ENCODE data around the gene SAMD4A. TPM values are rescaled to one million over a fixed set of nuclear protein-coding genes. Genes with fewer than 3 reads are reported as not detected.

Gene SAMD4A
- total and polyA plus RNA-seq, 2 donors (not counting 1 experiment from before 2014, with no cell fraction given), result 9.3 to 39.8 TPM

- Histone ChIP-seq H3K9ac (ENCODE audit: insufficient read depth, low read length) (no peak overlapping the region), H3K4me3 (replicated peaks in 1 of 4; ENCODE audit: control extremely low read depth in 1 of 4, insufficient read depth in 1 of 4, low read depth in 3 of 4, low read length in 4 of 4) (peak overlapping the region in 2 of 4 experiments; percentile 5 to 31), H3K27me3 (ENCODE audit: control insufficient read depth, insufficient read depth, low read length) (no peaks in the 10 kb centered on the region), H4K20me1 (ENCODE audit: control insufficient read depth, extremely low read depth, insufficient read depth, low read length) (no peaks in the 10 kb centered on the region), H3K79me2 (ENCODE audit: control insufficient read depth, insufficient read depth, low read length) (peaks cover 72% of the 10 kb centered on the region), H3K27ac (ENCODE audit: insufficient read depth, low read length) (peak overlapping the region; percentile 96), H3K9me3 (ENCODE audit: control insufficient read depth, insufficient read depth, low read depth, low read length) (no peaks in the 10 kb centered on the region), H2AFZ (ENCODE audit: low read length) (no peak overlapping the region), H3K4me2 (ENCODE audit: extremely low read depth, insufficient read depth, low read length) (peak overlapping the region; percentile 53), H3K4me1 (ENCODE audit: control insufficient read depth, extremely low read depth, insufficient read depth, low read length) (peaks cover 38% of the 10 kb centered on the region), H3K36me3 (ENCODE audit: control insufficient read depth, insufficient read depth, low read length) (no peaks in the 10 kb centered on the region)
- DNase-seq (ENCODE audit: low read depth in 2 of 2), result peak in 1 of 2 donors; percentile 44
- TF ChIP-seq EZH2 (IDR thresholded peaks at IDR 0.05; ENCODE audit: low read length, missing control alignments), result no peak
- TF ChIP-seq CTCF (conservative IDR thresholded peaks at IDR 0.05 in 1 of 2, IDR thresholded peaks at IDR 0.05 in 1 of 2; ENCODE audit: low read depth in 1 of 2, low read length in 2 of 2), result no peak
Observed at GRCh38 chr14:54651649-54652048, 84.7 kb downstream of the SAMD4A start.

GRCh38 chr14:54652188-54652587 lies 85.3 kb downstream of the SAMD4A start:
- peak overlapping the region; percentile 96 for H3K27ac ChIP-seq (ENCODE audit: insufficient read depth, low read length)
- no peaks in the 10 kb centered on the region for H4K20me1 ChIP-seq (ENCODE audit: control insufficient read depth, extremely low read depth, insufficient read depth, low read length)
- peaks cover 74% of the 10 kb centered on the region for H3K79me2 ChIP-seq (ENCODE audit: control insufficient read depth, insufficient read depth, low read length)
- no peaks in the 10 kb centered on the region for H3K27me3 ChIP-seq (ENCODE audit: control insufficient read depth, insufficient read depth, low read length)
- no peak overlapping the region for H2AFZ ChIP-seq (ENCODE audit: low read length)
- no peaks in the 10 kb centered on the region for H3K36me3 ChIP-seq (ENCODE audit: control insufficient read depth, insufficient read depth, low read length)
- H3K4me1 ChIP-seq (ENCODE audit: control insufficient read depth, extremely low read depth, insufficient read depth, low read length), result peaks cover 38% of the 10 kb centered on the region
- H3K4me2 ChIP-seq (ENCODE audit: extremely low read depth, insufficient read depth, low read length), result peak overlapping the region; percentile 93
- H3K9ac ChIP-seq (ENCODE audit: insufficient read depth, low read length), result no peak overlapping the region
- no peak for TF ChIP-seq EZH2 (IDR thresholded peaks at IDR 0.05; ENCODE audit: low read length, missing control alignments)
- TF ChIP-seq CTCF (conservative IDR thresholded peaks at IDR 0.05 in 1 of 2, IDR thresholded peaks at IDR 0.05 in 1 of 2; ENCODE audit: low read depth in 1 of 2, low read length in 2 of 2), result no peak
- DNase-seq (ENCODE audit: low read depth in 2 of 2), result peak; percentile 99 to 100
- H3K4me3 ChIP-seq (replicated peaks in 1 of 4; ENCODE audit: control extremely low read depth in 1 of 4, insufficient read depth in 1 of 4, low read depth in 3 of 4, low read length in 4 of 4), result peak overlapping the region in 3 of 4 experiments; percentile 35 to 57 (median 42)
- no peaks in the 10 kb centered on the region for H3K9me3 ChIP-seq (ENCODE audit: control insufficient read depth, insufficient read depth, low read depth, low read length)

GRCh38 chr14:54652605-54653052 lies 85.7 kb downstream of the SAMD4A start:
- Histone ChIP-seq H3K4me2 (ENCODE audit: extremely low read depth, insufficient read depth, low read length) (peak overlapping the region; percentile 93), H3K4me3 (replicated peaks in 1 of 4; ENCODE audit: control extremely low read depth in 1 of 4, insufficient read depth in 1 of 4, low read depth in 3 of 4, low read length in 4 of 4) (peak overlapping the region; percentile 35 to 57 (median 43)), H4K20me1 (ENCODE audit: control insufficient read depth, extremely low read depth, insufficient read depth, low read length) (no peaks in the 10 kb centered on the region), H3K9ac (ENCODE audit: insufficient read depth, low read length) (peak overlapping the region; percentile 70), H3K9me3 (ENCODE audit: control insufficient read depth, insufficient read depth, low read depth, low read length) (no peaks in the 10 kb centered on the region), H2AFZ (ENCODE audit: low read length) (no peak overlapping the region), H3K79me2 (ENCODE audit: control insufficient read depth, insufficient read depth, low read length) (peaks cover 74% of the 10 kb centered on the region), H3K36me3 (ENCODE audit: control insufficient read depth, insufficient read depth, low read length) (peaks cover under 1% of the 10 kb centered on the region), H3K27me3 (ENCODE audit: control insufficient read depth, insufficient read depth, low read length) (no peaks in the 10 kb centered on the region), H3K4me1 (ENCODE audit: control insufficient read depth, extremely low read depth, insufficient read depth, low read length) (peaks cover 38% of the 10 kb centered on the region), H3K27ac (ENCODE audit: insufficient read depth, low read length) (peak overlapping the region; percentile 96)
- TF ChIP-seq CTCF (conservative IDR thresholded peaks at IDR 0.05 in 1 of 2, IDR thresholded peaks at IDR 0.05 in 1 of 2; ENCODE audit: low read depth in 1 of 2, low read length in 2 of 2), result no peak
- no peak for TF ChIP-seq EZH2 (IDR thresholded peaks at IDR 0.05; ENCODE audit: low read length, missing control alignments)
- no peak for DNase-seq (ENCODE audit: low read depth in 2 of 2)

Data from fibroblast of lung (primary cell).